Panc1 (cell line): ENCODE measurements around the gene CFAP251. TPM values are rescaled to one million over a fixed set of nuclear protein-coding genes. Genes with fewer than 3 reads are reported as not detected.

ENCODE experiments used
- ATAC-seq: fragments of 200-7000 bp; cut with Tn5 transposase; 2 replicates; pipeline ENCODE4 v1.9.1; 2020; ENCODE audit warnings: mild to moderate bottlenecking, moderate library complexity
- BruUV-seq: library from RNA; stranded (reverse); fragments of 400-500 nt; replicated peaks from 2 replicates; lab custom pipeline; 2021; lab: Mats Ljungman, UMichigan
- CTCF ChIA-PET: fragments of 300-600 bp; sonication (Branson Sonifier 250); formaldehyde crosslinking; loops from one replicate; lab custom pipeline; 2022; ENCODE audit warnings: antibody characterized with exemption; lab: Charles Lee
- POLR2A ChIA-PET: fragments of 300-600 bp; sonication (Branson Sonifier 250); formaldehyde crosslinking; loops from one replicate; lab custom pipeline; 2022; ENCODE audit warnings: antibody characterized with exemption; lab: Charles Lee
- DNase-seq: peaks from one replicate; pipeline ENCODE4 v3.0.0-alpha.2; 2010; ENCODE audit warnings: low read depth, low spot score
- H3K27ac ChIP-seq: 2 replicates; pipeline ENCODE4 v1.5.1; 2011; ENCODE audit warnings: mild to moderate bottlenecking, low read length, inconsistent platforms
- H3K27me3 ChIP-seq: fragments of 200-500 bp; sonication (Bioruptor generic); 2 replicates; pipeline ENCODE4 v1.6.0; 2014; ENCODE audit warnings: low read length, inconsistent platforms; ENCODE audit not compliant: control insufficient read depth, insufficient read depth
- H3K36me3 ChIP-seq: fragments of 200-500 bp; sonication (Bioruptor generic); 2 replicates; pipeline ENCODE4 v1.5.1; 2014; ENCODE audit warnings: inconsistent platforms, mild to moderate bottlenecking, low read length, moderate library complexity; ENCODE audit not compliant: control insufficient read depth, insufficient read depth
- H3K4me1 ChIP-seq: 2 replicates; pipeline ENCODE4 v1.5.1; 2011; ENCODE audit warnings: inconsistent platforms, mild to moderate bottlenecking, low read length, moderate library complexity; ENCODE audit not compliant: control insufficient read depth, insufficient read depth
- H3K4me3 ChIP-seq, 2 experiments: 2 replicates each; pipeline ENCODE4 v1.5.1; 2011 to 2012; ENCODE audit warnings: low read depth in 2 of 2, low read length in 2 of 2, mild to moderate bottlenecking in 2 of 2, inconsistent platforms in 1 of 2, moderate library complexity in 1 of 2
- H3K9me3 ChIP-seq: fragments of 200-500 bp; sonication (Bioruptor generic); 2 replicates; pipeline ENCODE4 v1.5.1; 2014; ENCODE audit warnings: low read depth, mild to moderate bottlenecking, inconsistent platforms, low read length, moderate library complexity; ENCODE audit not compliant: control insufficient read depth, insufficient read depth
- CTCF ChIP-seq: fragments of 450-650 bp; IDR thresholded peaks from 2 replicates; pipeline ENCODE4 v1.5.1; 2017; ENCODE audit warnings: mild to moderate bottlenecking
- POLR2AphosphoS5 ChIP-seq: IDR thresholded peaks from 2 replicates; pipeline ENCODE4 v1.6.1; 2012; ENCODE audit warnings: mild to moderate bottlenecking, low read depth, low read length, moderate library complexity
- REST ChIP-seq, 2 experiments: IDR thresholded peaks; 2 replicates each; pipeline ENCODE4 v1.6.1; 2011 to 2012; ENCODE audit warnings: low read depth in 2 of 2, control low read depth in 1 of 2, low read length in 1 of 2, mild to moderate bottlenecking in 1 of 2, moderate library complexity in 1 of 2; ENCODE audit not compliant: insufficient read depth in 1 of 2
- SIN3A ChIP-seq: IDR thresholded peaks from 2 replicates; pipeline ENCODE4 v1.6.1; 2012; ENCODE audit warnings: low read depth, mild to moderate bottlenecking, low read length, moderate library complexity, borderline replicate concordance; ENCODE audit not compliant: insufficient read depth
- TCF7L2 ChIP-seq: IDR thresholded peaks from 2 replicates; pipeline ENCODE4 v1.6.1; 2011; ENCODE audit warnings: mild to moderate bottlenecking, low read depth, low read length, inconsistent platforms
- in situ Hi-C: cut with HindIII; loops from 2 replicates; pipeline ENCODE4 v1.10.0; 2016; ENCODE audit warnings: low sequenced_read_pairs, low pct_unique_long_range_greater_than_20kb
- intact Hi-C: fragments of 100-400 bp; cut with micrococcal nuclease; formaldehyde crosslinking; loops from one replicate; pipeline ENCODE4 v1.10.0; 2022; ENCODE audit not compliant: unreplicated experiment
- total RNA-seq: library from RNA; stranded (reverse); gene quantifications from one replicate; pipeline ENCODE4 v1.2.1, GENCODE V29; 2021; ENCODE audit not compliant: unreplicated experiment

CFAP251 gene
- total RNA-seq, 1 experiment from 2014 or later = 4.2 TPM

- no peaks in the 10 kb centered on the region for H3K9me3 ChIP-seq
- no peaks in the 10 kb centered on the region for H3K27me3 ChIP-seq
- H3K4me3 ChIP-seq = no peak overlapping the region
- H3K4me1 ChIP-seq = no peaks in the 10 kb centered on the region
- POLR2A ChIA-PET = interaction anchor here (0.6 kb wide), 1 partner anchor 310 kb away, joined by 4 read pairs; no protein-coding TSS in a partner anchor
- no TSS peak for BruUV-seq
- DNase-seq (no peak), ATAC-seq (no peak)
- intact Hi-C loops = no loop called here
- no peak for TF ChIP-seq TCF7L2
- no peak for TF ChIP-seq POLR2AphosphoS5
- no peak for TF ChIP-seq REST (IDR thresholded peaks at IDR 0.05; ENCODE audit: insufficient read depth in 1 of 2, low read depth in 2 of 2, low read length in 1 of 2)
- no peak for TF ChIP-seq SIN3A
- CTCF ChIA-PET = interaction anchor here (0.6 kb wide), 1 partner anchor 31 kb away, joined by 9 read pairs; no protein-coding TSS in a partner anchor
- H3K36me3 ChIP-seq = no peaks in the 10 kb centered on the region
- in situ Hi-C loops = no loop called here
- no peak overlapping the region for H3K27ac ChIP-seq
Measured at GRCh38 chr12:121911824-121912585, 6.4 kb upstream of the CFAP251 start.

DNA sequence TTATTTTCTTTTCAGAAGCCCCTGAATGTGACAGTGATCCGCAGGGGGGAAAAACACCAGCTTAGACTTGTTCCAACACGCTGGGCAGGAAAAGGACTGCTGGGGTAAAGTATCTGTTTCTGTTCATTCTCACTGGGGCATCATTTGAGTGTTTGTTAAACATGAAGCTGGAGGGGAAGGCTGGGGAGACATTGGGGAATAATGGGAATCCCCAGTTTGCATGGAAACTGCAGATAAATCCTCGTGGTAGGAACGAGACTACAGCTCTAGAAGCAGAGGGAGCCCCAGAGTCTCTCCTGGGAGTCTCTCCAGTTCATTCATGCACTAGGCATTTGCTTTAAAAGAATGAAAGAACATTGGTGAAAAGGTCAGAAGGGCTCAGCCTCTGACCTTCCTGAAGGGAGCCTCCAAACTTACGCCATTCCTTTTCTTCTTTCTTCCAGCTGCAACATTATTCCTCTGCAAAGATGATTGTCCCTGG is 2.5 kb upstream of the CFAP251 start:
- H3K27me3 ChIP-seq = no peaks in the 10 kb centered on the region
- no peak overlapping the region for H3K27ac ChIP-seq
- ChIA-PET POLR2A (no interaction called here), CTCF (no interaction called here)
- intact Hi-C loops (no loop called here), in situ Hi-C loops (no loop called here)
- BruUV-seq = TSS peak; percentile 36
- H3K4me1 ChIP-seq = peaks cover 12% of the 10 kb centered on the region; the same call in 1 of the 2 replicates
- ATAC-seq (no peak), DNase-seq (no peak)
- no peaks in the 10 kb centered on the region for H3K36me3 ChIP-seq
- H3K4me3 ChIP-seq = no peak overlapping the region
- no peaks in the 10 kb centered on the region for H3K9me3 ChIP-seq
- no peak for TF ChIP-seq CTCF
- no peak for TF ChIP-seq TCF7L2
- TF ChIP-seq SIN3A = no peak
- no peak for TF ChIP-seq REST (IDR thresholded peaks at IDR 0.05; ENCODE audit: insufficient read depth in 1 of 2, low read depth in 2 of 2, low read length in 1 of 2)
- TF ChIP-seq POLR2AphosphoS5 = no peak
